ENCODE results near the gene FYB2. TPM values are rescaled to one million over a fixed set of nuclear protein-coding genes. Genes with fewer than 3 reads are reported as not detected.

Gene FYB2
- total and polyA plus RNA-seq, 12 donors: 0.22 to 123 (median 9.9) TPM

GRCh38 chr1:56696663-56697062 is 122.5 kb downstream of the FYB2 start:
- peaks cover 0 to 3% (median 0%) of the 10 kb centered on the region in 9 donors for H3K4me1 ChIP-seq
- no peaks in the 10 kb centered on the region for H3K27me3 ChIP-seq
- TF ChIP-seq, protein P1, sequence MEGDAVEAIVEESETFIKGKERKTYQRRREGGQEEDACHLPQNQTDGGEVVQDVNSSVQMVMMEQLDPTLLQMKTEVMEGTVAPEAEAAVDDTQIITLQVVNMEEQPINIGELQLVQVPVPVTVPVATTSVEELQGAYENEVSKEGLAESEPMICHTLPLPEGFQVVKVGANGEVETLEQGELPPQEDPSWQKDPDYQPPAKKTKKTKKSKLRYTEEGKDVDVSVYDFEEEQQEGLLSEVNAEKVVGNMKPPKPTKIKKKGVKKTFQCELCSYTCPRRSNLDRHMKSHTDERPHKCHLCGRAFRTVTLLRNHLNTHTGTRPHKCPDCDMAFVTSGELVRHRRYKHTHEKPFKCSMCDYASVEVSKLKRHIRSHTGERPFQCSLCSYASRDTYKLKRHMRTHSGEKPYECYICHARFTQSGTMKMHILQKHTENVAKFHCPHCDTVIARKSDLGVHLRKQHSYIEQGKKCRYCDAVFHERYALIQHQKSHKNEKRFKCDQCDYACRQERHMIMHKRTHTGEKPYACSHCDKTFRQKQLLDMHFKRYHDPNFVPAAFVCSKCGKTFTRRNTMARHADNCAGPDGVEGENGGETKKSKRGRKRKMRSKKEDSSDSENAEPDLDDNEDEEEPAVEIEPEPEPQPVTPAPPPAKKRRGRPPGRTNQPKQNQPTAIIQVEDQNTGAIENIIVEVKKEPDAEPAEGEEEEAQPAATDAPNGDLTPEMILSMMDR (IDR thresholded peaks at IDR 0.05): no peak
- WGBS, 2 donors: 78 to 84% methylated on average over 3 of the region's 3 CpGs
- H3K9me3 ChIP-seq: peaks cover 0 to 14% (median 0%) of the 10 kb centered on the region in 11 donors
- ATAC-seq (no peak), DNase-seq (no peak)
- H3K4me3 ChIP-seq: no peak overlapping the region
- intact Hi-C loops (cut with DNase I): no loop called here
- peaks cover 0 to 48% (median 3%) of the 10 kb centered on the region in 9 donors for H3K36me3 ChIP-seq
- no peak overlapping the region for H3K27ac ChIP-seq

DNA sequence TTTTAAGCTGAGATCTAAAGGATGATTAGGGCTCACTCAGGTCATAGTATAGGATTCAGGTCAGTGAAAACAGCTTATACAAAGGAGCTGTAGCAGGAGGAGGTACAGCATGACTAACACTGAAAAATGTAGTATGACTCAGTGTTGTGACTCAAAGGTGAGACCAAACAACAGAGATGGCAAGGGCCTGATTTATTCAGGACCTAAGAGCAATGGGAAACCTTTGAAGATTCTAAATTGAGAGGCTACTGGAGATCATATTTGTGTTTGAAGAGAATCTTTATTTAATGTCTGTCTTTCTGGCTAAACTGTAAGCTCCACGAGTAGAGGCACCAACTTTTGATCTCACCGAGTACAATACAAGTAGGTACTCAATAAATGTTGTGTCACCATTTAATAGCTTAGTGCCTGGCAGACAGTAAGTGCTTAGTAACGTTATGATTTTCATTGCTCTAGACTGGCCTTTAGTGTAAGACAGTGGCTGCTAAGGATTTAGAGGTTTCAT is 130.6 kb downstream of the FYB2 start:
- Histone ChIP-seq H3K27ac (peak overlapping the region in 1 of 10 donors; percentile 18), H3K4me1 (peaks cover 0 to 22% (median 8%) of the 10 kb centered on the region in 9 donors), H3K36me3 (peaks cover 0 to 12% (median 0%) of the 10 kb centered on the region in 9 donors), H3K27me3 (no peaks in the 10 kb centered on the region), H3K9me3 (no peaks in the 10 kb centered on the region), H3K4me3 (no peak overlapping the region)
- intact Hi-C loops (cut with DNase I): loop anchor here in 1 of 10 donors (5.0 kb wide), 1 partner anchor 41 kb away; the partner anchor contains the start of gene PRKAA2
- peak in 3 of 8 donors; percentile 48 to 81 (median 70) for ATAC-seq
- TF ChIP-seq, protein P1 (IDR thresholded peaks at IDR 0.05): no peak
- WGBS, 2 donors: 55 to 64% methylated on average over 3 of the region's 3 CpGs
- no peak for DNase-seq

DNA sequence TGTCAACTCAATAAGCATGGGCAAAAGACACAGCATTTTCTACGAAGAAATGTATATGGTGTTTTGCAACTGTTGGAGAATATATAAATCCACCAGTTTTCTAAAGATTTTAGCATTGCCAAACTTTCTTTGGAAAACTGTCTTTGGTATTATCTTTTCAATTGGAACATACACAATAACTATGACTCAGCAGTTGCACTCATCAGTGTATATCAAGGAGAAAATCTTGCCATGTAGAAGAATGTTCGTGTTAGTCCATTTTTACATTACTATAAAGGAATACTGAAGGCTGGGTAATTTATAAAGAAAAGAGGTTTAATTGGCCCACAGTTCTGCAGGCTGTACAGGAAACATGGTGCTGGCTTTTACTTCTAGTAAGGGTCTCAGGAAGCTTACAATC is 133.0 kb downstream of the FYB2 start:
- ATAC-seq (no peak), DNase-seq (no peak)
- Histone ChIP-seq H3K36me3 (peaks cover 0 to 5% (median 0%) of the 10 kb centered on the region in 9 donors), H3K27me3 (no peaks in the 10 kb centered on the region), H3K4me1 (peaks cover 0 to 21% (median 8%) of the 10 kb centered on the region in 9 donors), H3K4me3 (no peak overlapping the region), H3K27ac (no peak overlapping the region), H3K9me3 (peaks cover 0 to 4% (median 0%) of the 10 kb centered on the region in 11 donors)
- intact Hi-C loops (cut with DNase I): loop anchor here in 1 of 10 donors (5.0 kb wide), 1 partner anchor 39 kb away; the partner anchor contains the start of gene PRKAA2
- WGBS, 2 donors: 83 to 88% methylated on average over 2 of the region's 2 CpGs
- TF ChIP-seq, protein P1 (IDR thresholded peaks at IDR 0.05): no peak

GRCh38 chr1:56683569-56683968 is 135.6 kb downstream of the FYB2 start:
- H3K4me1 ChIP-seq: peaks cover 0 to 21% (median 5%) of the 10 kb centered on the region in 9 donors
- intact Hi-C loops (cut with DNase I): no loop called here
- H3K4me3 ChIP-seq: no peak overlapping the region
- H3K27ac ChIP-seq: peak overlapping the region in 3 of 10 donors; percentile 2 to 54 (median 23)
- TF ChIP-seq, protein P1 (IDR thresholded peaks at IDR 0.05): no peak
- DNase-seq (no peak), ATAC-seq (peak in 1 of 8 donors; percentile 24)
- H3K27me3 ChIP-seq: no peaks in the 10 kb centered on the region
- peaks cover 0 to 7% (median 0%) of the 10 kb centered on the region in 11 donors for H3K9me3 ChIP-seq
- peaks cover 0 to 8% (median 0%) of the 10 kb centered on the region in 9 donors for H3K36me3 ChIP-seq

Data from heart right ventricle (tissue), 16 donors.